HG02763 (cell line): ENCODE data around the gene SOX30.

Source experiments
- ATAC-seq: cut with Tn5 transposase; IDR thresholded peaks from one replicate; pipeline ENCODE4 v1.9.1; 2021; ENCODE audit warnings: mild to moderate bottlenecking, moderate library complexity; ENCODE audit not compliant: unreplicated experiment

SOX30 gene

DNA sequence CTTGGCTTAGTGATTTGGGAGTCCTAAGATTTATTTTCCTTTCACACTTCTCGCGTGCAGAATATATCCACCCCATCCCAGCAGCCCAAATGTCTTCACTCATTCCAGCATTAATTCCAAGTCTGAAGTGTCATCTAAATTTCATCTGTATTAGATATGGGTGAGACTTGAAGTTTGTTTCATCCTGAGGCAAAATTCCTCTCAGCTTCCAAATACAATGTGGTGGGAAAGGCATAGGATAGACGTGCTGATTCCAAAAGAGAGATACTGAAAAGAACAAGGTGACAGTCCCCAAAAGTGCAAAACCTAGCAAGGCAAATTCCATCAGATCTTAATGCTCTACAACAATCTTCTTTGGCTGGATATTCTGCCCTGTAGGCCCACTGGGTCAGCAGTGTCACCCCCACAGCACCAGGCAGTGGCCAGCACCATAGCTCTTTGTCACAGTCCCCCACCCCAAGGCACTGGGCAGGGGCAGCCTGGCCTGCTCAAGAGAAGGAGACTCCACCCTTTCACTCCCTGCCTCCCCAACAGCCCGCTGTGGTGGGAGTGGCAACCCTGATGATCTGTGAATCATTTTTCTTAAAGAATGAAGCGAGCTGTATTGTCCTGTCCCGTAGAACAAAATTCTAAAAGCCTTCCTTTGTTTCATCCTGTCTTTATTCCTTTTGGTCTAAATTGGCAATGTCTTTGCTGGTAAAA, 74.0 kb downstream of the SOX30 start:
- ATAC-seq = no peak

DNA sequence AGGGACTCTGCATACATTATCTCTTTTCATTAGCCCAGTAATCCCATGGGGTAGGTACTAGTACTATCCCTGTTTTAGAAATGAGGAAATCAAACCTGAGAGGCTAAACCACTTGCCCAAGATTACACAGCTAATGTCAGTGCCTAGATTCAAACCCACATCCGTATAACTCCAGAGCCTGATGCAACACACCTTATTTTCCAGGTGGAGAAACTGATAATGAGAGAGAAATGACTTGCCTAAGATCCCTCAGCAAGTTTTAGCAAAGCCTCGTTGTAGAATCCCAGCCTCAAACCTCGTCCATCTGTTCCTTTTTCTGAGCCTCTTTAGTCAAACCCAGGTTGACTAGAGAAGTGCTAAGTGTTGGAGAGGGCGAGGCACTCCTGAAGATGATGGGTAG, 75.6 kb downstream of the SOX30 start:
- no peak for ATAC-seq
